Measurements from ENCODE around the gene DET1. TPM values are rescaled to one million over a fixed set of nuclear protein-coding genes. Genes with fewer than 3 reads are reported as not detected.

Gene DET1
- total RNA-seq, 3 donors from 2014 or later (not counting 1 experiment from before 2014, with no cell fraction given), result 3.9 to 5.8 (median 5.2) TPM

GRCh38 chr15:88535607-88536313 lies 10.7 kb downstream of the DET1 start:
- H3K9me3 Mint-ChIP-seq, result no peaks in the 10 kb centered on the region
- no peaks in the 10 kb centered on the region for H3K9me3 ChIP-seq (ENCODE audit: control insufficient read depth, insufficient read depth, low read length)
- H3K27me3 ChIP-seq (ENCODE audit: control insufficient read depth, insufficient read depth, low read length), result no peaks in the 10 kb centered on the region
- no peak for TF ChIP-seq CTCF (IDR thresholded peaks at IDR 0.05)
- peaks cover 7% of the 10 kb centered on the region for H3K36me3 ChIP-seq (ENCODE audit: control insufficient read depth, insufficient read depth, low read length)
- no peak overlapping the region for H3K27ac ChIP-seq (ENCODE audit: low read length)
- no peak overlapping the region for H3K27ac Mint-ChIP-seq
- no peak overlapping the region for H3K4me3 ChIP-seq (ENCODE audit: low read length)
- no peaks in the 10 kb centered on the region for H3K4me1 Mint-ChIP-seq
- WGBS (ENCODE audit: insufficient coverage), result 100% methylated on average over 2 of the region's 3 CpGs
- no peak for DNase-seq
- H3K27me3 Mint-ChIP-seq (ENCODE audit: low read depth in 2 of 2), result no peaks in the 10 kb centered on the region
- H3K4me3 Mint-ChIP-seq, result no peak overlapping the region
- intact Hi-C loops (cut with micrococcal nuclease), result no loop called here
- peaks cover 8% of the 10 kb centered on the region for H3K36me3 Mint-ChIP-seq
- no peaks in the 10 kb centered on the region for H3K4me1 ChIP-seq (ENCODE audit: control insufficient read depth, insufficient read depth, low read length)
- no peak for ATAC-seq

- Histone ChIP-seq H3K27ac (ENCODE audit: low read length) (no peak overlapping the region), H3K9me3 (ENCODE audit: control insufficient read depth, insufficient read depth, low read length) (no peaks in the 10 kb centered on the region), H3K36me3 (ENCODE audit: control insufficient read depth, insufficient read depth, low read length) (peaks cover 14% of the 10 kb centered on the region), H3K27me3 (ENCODE audit: control insufficient read depth, insufficient read depth, low read length) (no peaks in the 10 kb centered on the region), H3K4me1 (ENCODE audit: control insufficient read depth, insufficient read depth, low read length) (no peaks in the 10 kb centered on the region), H3K4me3 (ENCODE audit: low read length) (no peak overlapping the region)
- intact Hi-C loops (cut with micrococcal nuclease), result no loop called here
- no peak overlapping the region for H3K4me3 Mint-ChIP-seq
- TF ChIP-seq CTCF (IDR thresholded peaks at IDR 0.05), result no peak
- DNase-seq (no peak), ATAC-seq (no peak)
- H3K27me3 Mint-ChIP-seq (ENCODE audit: low read depth in 2 of 2), result no peaks in the 10 kb centered on the region
- no peaks in the 10 kb centered on the region for H3K4me1 Mint-ChIP-seq
- H3K27ac Mint-ChIP-seq, result no peak overlapping the region
- H3K9me3 Mint-ChIP-seq, result no peaks in the 10 kb centered on the region
- H3K36me3 Mint-ChIP-seq, result peaks cover 14% of the 10 kb centered on the region
These were observed 11.4 kb downstream of the DET1 start for GRCh38 chr15:88535100-88535499.

GRCh38 chr15:88533376-88533775 lies 13.1 kb downstream of the DET1 start:
- H3K27me3 Mint-ChIP-seq (ENCODE audit: low read depth in 2 of 2), result no peaks in the 10 kb centered on the region
- WGBS (ENCODE audit: insufficient coverage), result 90% methylated on average over 2 of the region's 3 CpGs
- Histone ChIP-seq H3K27me3 (ENCODE audit: control insufficient read depth, insufficient read depth, low read length) (no peaks in the 10 kb centered on the region), H3K9me3 (ENCODE audit: control insufficient read depth, insufficient read depth, low read length) (no peaks in the 10 kb centered on the region), H3K4me1 (ENCODE audit: control insufficient read depth, insufficient read depth, low read length) (no peaks in the 10 kb centered on the region), H3K4me3 (ENCODE audit: low read length) (no peak overlapping the region), H3K27ac (ENCODE audit: low read length) (no peak overlapping the region), H3K36me3 (ENCODE audit: control insufficient read depth, insufficient read depth, low read length) (peaks cover 28% of the 10 kb centered on the region)
- DNase-seq, result no peak
- no peak overlapping the region for H3K4me3 Mint-ChIP-seq
- H3K36me3 Mint-ChIP-seq, result peaks cover 28% of the 10 kb centered on the region
- intact Hi-C loops (cut with micrococcal nuclease), result no loop called here
- ATAC-seq, result no peak
- TF ChIP-seq CTCF (IDR thresholded peaks at IDR 0.05), result no peak
- H3K4me1 Mint-ChIP-seq, result no peaks in the 10 kb centered on the region
- H3K27ac Mint-ChIP-seq, result no peak overlapping the region
- H3K9me3 Mint-ChIP-seq, result no peaks in the 10 kb centered on the region

Data from natural killer cell (primary cell).